Measurements from ENCODE around the gene CALN1. TPM values are rescaled to one million over a fixed set of nuclear protein-coding genes. Genes with fewer than 3 reads are reported as not detected.

The CALN1 gene
- polyA plus RNA-seq, 3 donors, result under 0.01 TPM; not detected in 2

- no peak for TF ChIP-seq CTCF (IDR thresholded peaks at IDR 0.05)
- DNase-seq, result no peak
- no peak overlapping the region for H3K4me3 ChIP-seq (replicated peaks in 1 of 3; ENCODE audit: low read depth in 2 of 3, low read length in 3 of 3)
- H3K9me3 ChIP-seq (replicated peaks in 1 of 2; ENCODE audit: control insufficient read depth in 1 of 2, insufficient read depth in 1 of 2, low read length in 2 of 2), result peaks cover 0 to 8% of the 10 kb centered on the region in 2 donors
- H3K27me3 ChIP-seq (ENCODE audit: control insufficient read depth in 2 of 2, insufficient read depth in 2 of 2, low read length in 2 of 2), result no peaks in the 10 kb centered on the region
- no peaks in the 10 kb centered on the region for H3K4me1 ChIP-seq (ENCODE audit: control insufficient read depth in 1 of 2, insufficient read depth in 2 of 2, low read length in 2 of 2)
- no peaks in the 10 kb centered on the region for H3K36me3 ChIP-seq (replicated peaks in 1 of 2; ENCODE audit: control insufficient read depth in 1 of 2, insufficient read depth in 2 of 2, low read length in 2 of 2)
- H3K4me1 Mint-ChIP-seq, result peaks cover 8% of the 10 kb centered on the region
- H3K36me3 Mint-ChIP-seq, result no peaks in the 10 kb centered on the region
- no peak overlapping the region for H3K4me2 ChIP-seq (replicated peaks; ENCODE audit: extremely low read depth, low read length, poor library complexity, severe bottlenecking)
- no peak overlapping the region for H2AFZ ChIP-seq (ENCODE audit: insufficient read depth, low read depth, low read length, poor library complexity, severe bottlenecking)
- H3K27me3 Mint-ChIP-seq (ENCODE audit: low read depth in 3 of 3), result no peaks in the 10 kb centered on the region
- H3K9ac ChIP-seq (ENCODE audit: insufficient read depth, low read length, poor library complexity, severe bottlenecking), result no peak overlapping the region
- no peaks in the 10 kb centered on the region for H3K79me2 ChIP-seq (ENCODE audit: insufficient read depth, low read length)
- no peak overlapping the region for H3K27ac Mint-ChIP-seq
- H3K27ac ChIP-seq (ENCODE audit: low read depth in 1 of 2, low read length in 2 of 2), result no peak overlapping the region
- no peak overlapping the region for H3K4me3 Mint-ChIP-seq
- no peaks in the 10 kb centered on the region for H4K20me1 ChIP-seq (ENCODE audit: insufficient read depth, low read length)
- H3K9me3 Mint-ChIP-seq, result peaks cover 2 to 11% (median 4%) of the 10 kb centered on the region in 7 donors
- intact Hi-C loops (cut with micrococcal nuclease), result no loop called here
- WGBS (ENCODE audit: insufficient coverage), result no CpG with 5 or more reads among the region's 3 CpGs
These were observed 120.0 kb downstream of the CALN1 start for GRCh38 chr7:72292118-72292517.

- Mint-ChIP-seq H3K4me3 (no peak overlapping the region), H3K4me1 (peaks cover 10% of the 10 kb centered on the region), H3K27me3 (ENCODE audit: low read depth in 3 of 3) (no peaks in the 10 kb centered on the region), H3K36me3 (no peaks in the 10 kb centered on the region), H3K27ac (no peak overlapping the region), H3K9me3 (peaks cover 2 to 11% (median 4%) of the 10 kb centered on the region in 7 donors)
- DNase-seq, result no peak
- H3K27me3 ChIP-seq (ENCODE audit: control insufficient read depth in 2 of 2, insufficient read depth in 2 of 2, low read length in 2 of 2), result no peaks in the 10 kb centered on the region
- H3K36me3 ChIP-seq (replicated peaks in 1 of 2; ENCODE audit: control insufficient read depth in 1 of 2, insufficient read depth in 2 of 2, low read length in 2 of 2), result no peaks in the 10 kb centered on the region
- no peak overlapping the region for H3K27ac ChIP-seq (ENCODE audit: low read depth in 1 of 2, low read length in 2 of 2)
- peaks cover 0 to 3% of the 10 kb centered on the region in 2 donors for H3K4me1 ChIP-seq (ENCODE audit: control insufficient read depth in 1 of 2, insufficient read depth in 2 of 2, low read length in 2 of 2)
- no peak for TF ChIP-seq CTCF (IDR thresholded peaks at IDR 0.05)
- H3K79me2 ChIP-seq (ENCODE audit: insufficient read depth, low read length), result no peaks in the 10 kb centered on the region
- no peak overlapping the region for H3K9ac ChIP-seq (ENCODE audit: insufficient read depth, low read length, poor library complexity, severe bottlenecking)
- peaks cover 0 to 7% of the 10 kb centered on the region in 2 donors for H3K9me3 ChIP-seq (replicated peaks in 1 of 2; ENCODE audit: control insufficient read depth in 1 of 2, insufficient read depth in 1 of 2, low read length in 2 of 2)
- no peak overlapping the region for H2AFZ ChIP-seq (ENCODE audit: insufficient read depth, low read depth, low read length, poor library complexity, severe bottlenecking)
- intact Hi-C loops (cut with micrococcal nuclease), result no loop called here
- H4K20me1 ChIP-seq (ENCODE audit: insufficient read depth, low read length), result no peaks in the 10 kb centered on the region
- WGBS (ENCODE audit: insufficient coverage), result no CpG with 5 or more reads among the region's 1 CpG
- H3K4me3 ChIP-seq (replicated peaks in 1 of 3; ENCODE audit: low read depth in 2 of 3, low read length in 3 of 3), result no peak overlapping the region
- H3K4me2 ChIP-seq (replicated peaks; ENCODE audit: extremely low read depth, low read length, poor library complexity, severe bottlenecking), result no peak overlapping the region
These were observed 125.6 kb downstream of the CALN1 start for GRCh38 chr7:72286519-72286918.

Data from CD14-positive monocyte (primary cell).